Psoas muscle (tissue), 8 donors: ENCODE data around the gene PXMP4. TPM values are rescaled to one million over a fixed set of nuclear protein-coding genes. Genes with fewer than 3 reads are reported as not detected.
"Not testable (repeated sequence)": the region's sequence is repeated elsewhere in the genome, so short reads cannot be mapped to it uniquely, and the experiment has no call there.

Experiments
- ATAC-seq, 4 donors: fragments of 200-7000 bp; cut with Tn5 transposase; one replicate each; pipeline ENCODE4 v1.9.1; 2020; ENCODE audit warnings: moderate library complexity in 3 of 4, mild to moderate bottlenecking in 2 of 4
- DNase-seq, 2 donors: peaks; one replicate each; pipeline ENCODE4 v3.0.0-alpha.2; 2020
- H3K27ac ChIP-seq: fragments of 200-600 bp; one replicate; pipeline ENCODE4 v1.8.0; 2022
- H3K27me3 ChIP-seq, 3 donors: fragments of 200-600 bp in 1 of 3; one replicate each; pipeline versions ENCODE4 v1.6.1 to v1.8.0; 2013 to 2022; ENCODE audit warnings: low read length in 2 of 3, mild to moderate bottlenecking in 2 of 3, moderate library complexity in 1 of 3; ENCODE audit not compliant: insufficient read depth in 3 of 3
- H3K36me3 ChIP-seq, 2 donors: fragments of 200-600 bp in 1 of 2; one replicate each; pipeline versions ENCODE4 v1.6.1 to v1.8.0; 2013 to 2022; ENCODE audit warnings: low read depth in 1 of 2, mild to moderate bottlenecking in 1 of 2, moderate library complexity in 1 of 2; ENCODE audit not compliant: insufficient read depth in 1 of 2
- H3K4me1 ChIP-seq: fragments of 200-600 bp; one replicate; pipeline ENCODE4 v1.8.0; 2022
- H3K4me3 ChIP-seq: fragments of 200-600 bp; one replicate; pipeline ENCODE4 v1.8.0; 2022; ENCODE audit warnings: mild to moderate bottlenecking
- H3K9me3 ChIP-seq: fragments of 200-600 bp; one replicate; pipeline ENCODE4 v1.8.0; 2022
- CTCF ChIP-seq: fragments of 200-600 bp; IDR thresholded peaks from one replicate; pipeline ENCODE4 v1.8.0; 2022; ENCODE audit warnings: antibody characterized with exemption
- WGBS, 3 donors: extraction: QIAGEN DNeasy Blood & Tissue Kit; methylation state at CpG; one replicate each; pipeline versions ENCODE4 v1.1.6 to v1.1.7; 2013; 5-methylcytosine and 5-hydroxymethylcytosine counted together
- intact Hi-C, 2 donors: fragments of 100-400 bp; cut with DNase I; formaldehyde crosslinking; loops; one replicate each; pipeline versions ENCODE4 v1.11.0 to v1.14.2; 2022
- polyA plus RNA-seq, 3 donors: library from polyadenylated mRNA; stranded (reverse); fragments of 200-250 nt; gene quantifications; one replicate each; pipeline ENCODE4 v1.2.3, GENCODE V29; 2013
- total RNA-seq, 4 donors: library from RNA; stranded (reverse); fragmentation: NEBNext Ultra II Directional in 2 of 4; extraction: Animal tissue kit (Norgen Biotek cat#: 25700) in 2 of 4; gene quantifications; one replicate each; pipeline versions ENCODE4 v1.2.1 to v1.2.4, GENCODE V29; 2021 to 2023
- donor health status: healthy with polysubstance abuse.
- donor health status: DM: no; HTN: no; CAD: no; lungs with moderate emphysema.
- donor health status: Bipolar disorder and iron deficiency.
- donor health status: healthy.
- donor health status: DM: yes; HTN: yes; CAD: no.
- donor health status: DM: no; HTN: no; CAD: no.
- donor health status: DM: no; HTN: no; CAD: no.
- donor health status: DM: yes; HTN: yes; CAD: no.

Gene PXMP4
- total and polyA plus RNA-seq, 7 donors: 1.9 to 10.6 (median 5.1) TPM

GRCh38 chr20:33765592-33765991, 45.5 kb upstream of the PXMP4 start:
- no peak for DNase-seq
- Histone ChIP-seq H3K4me1 (no peaks in the 10 kb centered on the region), H3K9me3 (no peaks in the 10 kb centered on the region), H3K4me3 (no peak overlapping the region), H3K27ac (no peak overlapping the region), H3K27me3 (no peaks in the 10 kb centered on the region), H3K36me3 (peaks cover 0 to 60% of the 10 kb centered on the region in 2 donors)
- no peak for TF ChIP-seq CTCF
- no peak for ATAC-seq
- 97 to 100% (median 97%) methylated on average over 5 of the region's 5 CpGs for WGBS, 3 donors
- intact Hi-C loops: no loop called here

GRCh38 chr20:33765099-33765498, 45.0 kb upstream of the PXMP4 start:
- H3K4me1 ChIP-seq: no peaks in the 10 kb centered on the region
- ATAC-seq: no peak
- DNase-seq: no peak
- no peaks in the 10 kb centered on the region for H3K9me3 ChIP-seq
- intact Hi-C loops: no loop called here
- no peaks in the 10 kb centered on the region for H3K27me3 ChIP-seq
- H3K36me3 ChIP-seq: peaks cover 0 to 64% of the 10 kb centered on the region in 2 donors
- no peak overlapping the region for H3K4me3 ChIP-seq
- 71 to 86% (median 81%) methylated on average over 2 of the region's 2 CpGs for WGBS, 3 donors
- H3K27ac ChIP-seq: no peak overlapping the region
- TF ChIP-seq CTCF: no peak

- no peak for DNase-seq
- WGBS, 3 donors: 93 to 95% (median 95%) methylated on average over 13 of the region's 13 CpGs
- Histone ChIP-seq H3K36me3 (peaks cover 0 to 71% of the 10 kb centered on the region in 2 donors), H3K27ac (no peak overlapping the region), H3K9me3 (peaks cover 11% of the 10 kb centered on the region), H3K4me3 (no peak overlapping the region), H3K27me3 (no peaks in the 10 kb centered on the region), H3K4me1 (no peaks in the 10 kb centered on the region)
- intact Hi-C loops: no loop called here
- no peak for TF ChIP-seq CTCF
- ATAC-seq: no peak
Observed at GRCh38 chr20:33761698-33762250, 41.7 kb upstream of the PXMP4 start.

- TF ChIP-seq CTCF: no peak
- Histone ChIP-seq H3K4me3 (no peak overlapping the region), H3K9me3 (peaks cover 11% of the 10 kb centered on the region), H3K27me3 (no peaks in the 10 kb centered on the region), H3K4me1 (no peaks in the 10 kb centered on the region), H3K27ac (no peak overlapping the region), H3K36me3 (peaks cover 3 to 84% of the 10 kb centered on the region in 2 donors)
- no peak for ATAC-seq
- DNase-seq: no peak
- intact Hi-C loops: no loop called here
- WGBS, 3 donors: 80 to 91% (median 81%) methylated on average over 1 of the region's 1 CpG
Observed at GRCh38 chr20:33757458-33757857, 37.3 kb upstream of the PXMP4 start.

- WGBS, 3 donors: 98 to 99% (median 98%) methylated on average over 9 to 10 of the region's 10 CpGs
- peaks cover 11% of the 10 kb centered on the region for H3K9me3 ChIP-seq
- no peaks in the 10 kb centered on the region for H3K27me3 ChIP-seq
- H3K4me3 ChIP-seq: no peak overlapping the region
- peaks cover 3 to 87% of the 10 kb centered on the region in 2 donors for H3K36me3 ChIP-seq
- TF ChIP-seq CTCF: no peak
- ATAC-seq: no peak
- no peak for DNase-seq
- intact Hi-C loops: no loop called here
- H3K27ac ChIP-seq: no peak overlapping the region
- H3K4me1 ChIP-seq: no peaks in the 10 kb centered on the region
Observed at GRCh38 chr20:33757046-33757445, 36.9 kb upstream of the PXMP4 start.

- H3K27me3 ChIP-seq, H3K27ac ChIP-seq, H3K4me1 ChIP-seq, DNase-seq, ATAC-seq, H3K4me3 ChIP-seq, intact Hi-C loops: not testable (repeated sequence)
- Histone ChIP-seq H3K36me3 (peaks cover 3 to 87% of the 10 kb centered on the region in 2 donors), H3K9me3 (peaks cover 11% of the 10 kb centered on the region)
- 89 to 92% (median 91%) methylated on average over 10 of the region's 10 CpGs for WGBS, 3 donors
Observed at GRCh38 chr20:33755936-33756490, 35.9 kb upstream of the PXMP4 start.
